ENCODE data around the gene SELP. TPM values are rescaled to one million over a fixed set of nuclear protein-coding genes. Genes with fewer than 3 reads are reported as not detected.

SELP gene
- polyA plus RNA-seq, 1 donor (not counting 4 experiments of a cell fraction or from before 2014, with no cell fraction given): 0.09 TPM

- no peaks in the 10 kb centered on the region for H4K20me1 ChIP-seq (ENCODE audit: control insufficient read depth, extremely low read depth, insufficient read depth, low read length)
- no peak for TF ChIP-seq EZH2 (IDR thresholded peaks at IDR 0.05; ENCODE audit: low read length)
- TF ChIP-seq, protein P1, sequence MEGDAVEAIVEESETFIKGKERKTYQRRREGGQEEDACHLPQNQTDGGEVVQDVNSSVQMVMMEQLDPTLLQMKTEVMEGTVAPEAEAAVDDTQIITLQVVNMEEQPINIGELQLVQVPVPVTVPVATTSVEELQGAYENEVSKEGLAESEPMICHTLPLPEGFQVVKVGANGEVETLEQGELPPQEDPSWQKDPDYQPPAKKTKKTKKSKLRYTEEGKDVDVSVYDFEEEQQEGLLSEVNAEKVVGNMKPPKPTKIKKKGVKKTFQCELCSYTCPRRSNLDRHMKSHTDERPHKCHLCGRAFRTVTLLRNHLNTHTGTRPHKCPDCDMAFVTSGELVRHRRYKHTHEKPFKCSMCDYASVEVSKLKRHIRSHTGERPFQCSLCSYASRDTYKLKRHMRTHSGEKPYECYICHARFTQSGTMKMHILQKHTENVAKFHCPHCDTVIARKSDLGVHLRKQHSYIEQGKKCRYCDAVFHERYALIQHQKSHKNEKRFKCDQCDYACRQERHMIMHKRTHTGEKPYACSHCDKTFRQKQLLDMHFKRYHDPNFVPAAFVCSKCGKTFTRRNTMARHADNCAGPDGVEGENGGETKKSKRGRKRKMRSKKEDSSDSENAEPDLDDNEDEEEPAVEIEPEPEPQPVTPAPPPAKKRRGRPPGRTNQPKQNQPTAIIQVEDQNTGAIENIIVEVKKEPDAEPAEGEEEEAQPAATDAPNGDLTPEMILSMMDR (optimal IDR thresholded peaks at IDR 0.05 in 1 of 3, IDR thresholded peaks at IDR 0.05 in 1 of 3, conservative IDR thresholded peaks at IDR 0.05 in 1 of 3; ENCODE audit: extremely low read depth in 1 of 3, insufficient read depth in 2 of 3, low read length in 3 of 3): no peak
- DNase-seq (ENCODE audit: low read depth, low spot score): no peak
- no peaks in the 10 kb centered on the region for H3K9me1 ChIP-seq (ENCODE audit: control insufficient read depth, extremely low read depth, insufficient read depth, low read length)
- dilution Hi-C loops (cut with MboI; ENCODE audit: extremely low pct_ligation_motif_present, low sequenced_read_pairs): no loop called here
- no peak for FAIRE-seq
- no peak overlapping the region for H3K4me3 ChIP-seq (ENCODE audit: control insufficient read depth in 2 of 3, extremely low read depth in 1 of 3, insufficient read depth in 2 of 3, low read depth in 1 of 3, low read length in 3 of 3)
- no peaks in the 10 kb centered on the region for H3K36me3 ChIP-seq (ENCODE audit: control insufficient read depth in 2 of 2, extremely low read depth in 1 of 2, insufficient read depth in 2 of 2, low read length in 2 of 2)
- no peak overlapping the region for H3K4me2 ChIP-seq (ENCODE audit: control insufficient read depth, extremely low read depth, insufficient read depth, low read depth, low read length)
- H3K4me1 ChIP-seq (ENCODE audit: control insufficient read depth, extremely low read depth, insufficient read depth, low read length): no peaks in the 10 kb centered on the region
- H2AFZ ChIP-seq (ENCODE audit: control insufficient read depth, low read length): no peak overlapping the region
- no peak overlapping the region for H3K27ac ChIP-seq (ENCODE audit: control insufficient read depth, insufficient read depth, low read length)
- H3K9ac ChIP-seq (ENCODE audit: control insufficient read depth, extremely low read depth, insufficient read depth, low read length): no peak overlapping the region
- no peaks in the 10 kb centered on the region for H3K9me3 ChIP-seq (ENCODE audit: control insufficient read depth, low read depth, low read length)
- H3K79me2 ChIP-seq (ENCODE audit: control insufficient read depth, insufficient read depth, low read length): no peaks in the 10 kb centered on the region
- peaks cover 3% of the 10 kb centered on the region for H3K27me3 ChIP-seq (ENCODE audit: control insufficient read depth, extremely low read depth, insufficient read depth, low read length)
These were observed 17.6 kb upstream of the SELP start for GRCh38 chr1:169647512-169647911.

GRCh38 chr1:169644297-169644696 is 14.4 kb upstream of the SELP start:
- H3K9me3 ChIP-seq (ENCODE audit: control insufficient read depth, low read depth, low read length): no peaks in the 10 kb centered on the region
- dilution Hi-C loops (cut with MboI; ENCODE audit: extremely low pct_ligation_motif_present, low sequenced_read_pairs): no loop called here

More at GRCh38 chr1:169644297-169644696, 14.4 kb upstream of the SELP start:
- Histone ChIP-seq H3K4me3 (ENCODE audit: control insufficient read depth in 2 of 3, extremely low read depth in 1 of 3, insufficient read depth in 2 of 3, low read depth in 1 of 3, low read length in 3 of 3) (no peak overlapping the region), H3K36me3 (ENCODE audit: control insufficient read depth in 2 of 2, extremely low read depth in 1 of 2, insufficient read depth in 2 of 2, low read length in 2 of 2) (no peaks in the 10 kb centered on the region), H3K9me1 (ENCODE audit: control insufficient read depth, extremely low read depth, insufficient read depth, low read length) (no peaks in the 10 kb centered on the region), H3K9ac (ENCODE audit: control insufficient read depth, extremely low read depth, insufficient read depth, low read length) (no peak overlapping the region), H3K27me3 (ENCODE audit: control insufficient read depth, extremely low read depth, insufficient read depth, low read length) (peaks cover 3% of the 10 kb centered on the region), H3K4me2 (ENCODE audit: control insufficient read depth, extremely low read depth, insufficient read depth, low read depth, low read length) (no peak overlapping the region), H3K4me1 (ENCODE audit: control insufficient read depth, extremely low read depth, insufficient read depth, low read length) (no peaks in the 10 kb centered on the region), H3K79me2 (ENCODE audit: control insufficient read depth, insufficient read depth, low read length) (no peaks in the 10 kb centered on the region), H4K20me1 (ENCODE audit: control insufficient read depth, extremely low read depth, insufficient read depth, low read length) (no peaks in the 10 kb centered on the region), H3K27ac (ENCODE audit: control insufficient read depth, insufficient read depth, low read length) (no peak overlapping the region), H2AFZ (ENCODE audit: control insufficient read depth, low read length) (no peak overlapping the region)
- FAIRE-seq (no peak), DNase-seq (ENCODE audit: low read depth, low spot score) (no peak)
- TF ChIP-seq EZH2 (IDR thresholded peaks at IDR 0.05; ENCODE audit: low read length): no peak
- TF ChIP-seq, protein P1 (optimal IDR thresholded peaks at IDR 0.05 in 1 of 3, IDR thresholded peaks at IDR 0.05 in 1 of 3, conservative IDR thresholded peaks at IDR 0.05 in 1 of 3; ENCODE audit: extremely low read depth in 1 of 3, insufficient read depth in 2 of 3, low read length in 3 of 3): no peak
